Smooth muscle cell (in vitro differentiated cells): ENCODE results near the gene KIAA1958. TPM values are rescaled to one million over a fixed set of nuclear protein-coding genes. Genes with fewer than 3 reads are reported as not detected.

ENCODE experiments used
- DNase-seq: peaks from one replicate; lab custom pipeline; 2025; ENCODE audit not compliant: unreplicated experiment; lab: John Stamatoyannopoulos, UW
- H2AFZ ChIP-seq: fragments of 200-600 bp; sonication (generic); 2 replicates; pipeline ENCODE4 v1.6.0; 2016; ENCODE audit warnings: antibody characterized with exemption, low read depth, mild to moderate bottlenecking
- H3F3A ChIP-seq: fragments of 200-600 bp; sonication (generic); 2 replicates; pipeline ENCODE4 v1.6.0; 2017; ENCODE audit warnings: antibody characterized with exemption, low read depth
- H3K27ac ChIP-seq: fragments of 200-600 bp; sonication (generic); 2 replicates; pipeline ENCODE4 v1.5.1; 2016; ENCODE audit warnings: low read depth, mild to moderate bottlenecking
- H3K27me3 ChIP-seq: fragments of 200-600 bp; sonication (generic); 2 replicates; pipeline ENCODE4 v1.6.1; 2016; ENCODE audit warnings: low read depth, mild to moderate bottlenecking
- H3K36me3 ChIP-seq: fragments of 200-600 bp; sonication (generic); 2 replicates; pipeline ENCODE4 v1.5.1; 2016; ENCODE audit warnings: low read depth
- H3K4me1 ChIP-seq: fragments of 200-600 bp; sonication (generic); 2 replicates; pipeline ENCODE4 v1.5.1; 2016; ENCODE audit warnings: low read depth
- H3K4me2 ChIP-seq: fragments of 200-600 bp; sonication (generic); 2 replicates; pipeline ENCODE4 v1.6.0; 2016; ENCODE audit warnings: mild to moderate bottlenecking
- H3K4me3 ChIP-seq: fragments of 200-600 bp; sonication (generic); 2 replicates; pipeline ENCODE4 v1.5.1; 2016; ENCODE audit warnings: mild to moderate bottlenecking
- H3K79me2 ChIP-seq: fragments of 200-600 bp; sonication (generic); 2 replicates; pipeline ENCODE4 v1.6.0; 2016; ENCODE audit warnings: low read depth, mild to moderate bottlenecking
- H3K9ac ChIP-seq: fragments of 200-600 bp; sonication (generic); 2 replicates; pipeline ENCODE4 v1.6.0; 2016; ENCODE audit warnings: low read depth
- H3K9me3 ChIP-seq: fragments of 200-600 bp; sonication (generic); replicated peaks from 2 replicates; pipeline ENCODE4 v1.5.1; 2016; ENCODE audit warnings: low read depth
- H4K20me1 ChIP-seq: fragments of 200-600 bp; sonication (generic); 2 replicates; pipeline ENCODE4 v1.6.0; 2016; ENCODE audit warnings: low read depth
- CTCF ChIP-seq: fragments of 200-600 bp; sonication (generic); IDR thresholded peaks from 2 replicates; pipeline ENCODE4 v1.5.1; 2017; ENCODE audit warnings: borderline replicate concordance, mild to moderate bottlenecking, antibody characterized with exemption; ENCODE audit not compliant: insufficient read depth, poor library complexity, severe bottlenecking
- whole genome bisulfite sequencing: methylation state at CpG from one replicate; pipeline ENCODE4 v1.1.7; 2016; ENCODE audit warnings: low lambda C conversion rate; 5-methylcytosine and 5-hydroxymethylcytosine counted together
- polyA plus RNA-seq: library from polyadenylated mRNA; unstranded; fragments of >200 nt; fragmentation: Nextera tagmentation; extraction: Ambion mirVana; gene quantifications from 2 replicates; pipeline ENCODE4 v1.2.1, GENCODE V29; 2016
- total RNA-seq: library from RNA; depleted of rRNA; stranded (reverse); fragments of >200 nt; gene quantifications from 2 replicates; pipeline ENCODE4 v1.2.3, GENCODE V29; 2014

KIAA1958 gene
- total and polyA plus RNA-seq, 2 experiments from 2014 or later: 1.1 to 1.8 TPM

GRCh38 chr9:112487008-112487798 lies 576 bp downstream of the KIAA1958 start:
- no peaks in the 10 kb centered on the region for H4K20me1 ChIP-seq
- H3K9ac ChIP-seq: peak overlapping the region; percentile 45
- peaks cover 13% of the 10 kb centered on the region for H3K79me2 ChIP-seq
- H3K36me3 ChIP-seq: no peaks in the 10 kb centered on the region
- H3F3A ChIP-seq: no peaks in the 10 kb centered on the region
- no peak for TF ChIP-seq CTCF
- H3K9me3 ChIP-seq: no peaks in the 10 kb centered on the region
- no peak for DNase-seq
- H3K27me3 ChIP-seq: no peaks in the 10 kb centered on the region
- peak overlapping the region; percentile 94 for H2AFZ ChIP-seq
- 1% methylated on average over 52 of the region's 80 CpGs for WGBS
- peak overlapping the region; percentile 95 for H3K4me2 ChIP-seq
- peak overlapping the region; percentile 95 for H3K4me3 ChIP-seq
- no peak overlapping the region for H3K27ac ChIP-seq
- peaks cover 32% of the 10 kb centered on the region for H3K4me1 ChIP-seq

- H3K4me2 ChIP-seq: peak overlapping the region; percentile 95
- H3K27ac ChIP-seq: no peak overlapping the region
- peaks cover 32% of the 10 kb centered on the region for H3K4me1 ChIP-seq
- H3K27me3 ChIP-seq: no peaks in the 10 kb centered on the region
- no peak for TF ChIP-seq CTCF
- H2AFZ ChIP-seq: peak overlapping the region; percentile 94
- H3K9me3 ChIP-seq: no peaks in the 10 kb centered on the region
- peaks cover 13% of the 10 kb centered on the region for H3K79me2 ChIP-seq
- no peaks in the 10 kb centered on the region for H3K36me3 ChIP-seq
- DNase-seq: no peak
- no peaks in the 10 kb centered on the region for H3F3A ChIP-seq
- WGBS: 12% methylated on average over 11 of the region's 11 CpGs
- H3K4me3 ChIP-seq: peak overlapping the region; percentile 95
- peak overlapping the region; percentile 15 for H3K9ac ChIP-seq
- no peaks in the 10 kb centered on the region for H4K20me1 ChIP-seq
Observed at GRCh38 chr9:112487799-112488340, 1.2 kb downstream of the KIAA1958 start.

GRCh38 chr9:112489039-112489546 lies 2.5 kb downstream of the KIAA1958 start:
- no peaks in the 10 kb centered on the region for H3F3A ChIP-seq
- no peak overlapping the region for H3K9ac ChIP-seq
- H2AFZ ChIP-seq: no peak overlapping the region
- no peak for TF ChIP-seq CTCF
- peak overlapping the region; percentile 95 for H3K4me3 ChIP-seq
- H4K20me1 ChIP-seq: no peaks in the 10 kb centered on the region
- peaks cover 7% of the 10 kb centered on the region for H3K36me3 ChIP-seq
- H3K27me3 ChIP-seq: no peaks in the 10 kb centered on the region
- H3K79me2 ChIP-seq: peaks cover 13% of the 10 kb centered on the region
- 28% methylated on average over 5 of the region's 5 CpGs for WGBS
- no peak for DNase-seq
- no peak overlapping the region for H3K27ac ChIP-seq
- no peak overlapping the region for H3K4me2 ChIP-seq
- peaks cover 7% of the 10 kb centered on the region for H3K9me3 ChIP-seq
- peaks cover 32% of the 10 kb centered on the region for H3K4me1 ChIP-seq
